ENCODE data around the gene SLC29A1. TPM values are rescaled to one million over a fixed set of nuclear protein-coding genes. Genes with fewer than 3 reads are reported as not detected.
A peak's percentile ranks its signal among the peaks of the same experiment; 100 is the strongest.

SLC29A1 gene
- total RNA-seq, 1 experiment from 2014 or later: 108 TPM

GRCh38 chr6:44226368-44227147 is 3.2 kb downstream of the SLC29A1 start:
- BruUV-seq (replicated peaks): no TSS peak
- peaks cover 35% of the 10 kb centered on the region for H3K4me1 ChIP-seq (ENCODE audit: insufficient read depth, low read length, poor library complexity, severe bottlenecking)
- CTCF ChIA-PET: interaction anchor here (1.4 kb wide), 1 partner anchor 12 kb away, joined by 11 read pairs; no protein-coding TSS in a partner anchor
- DNase-seq (ENCODE audit: low spot score): no peak
- no peak overlapping the region for H3K4me3 ChIP-seq (ENCODE audit: low read depth, low read length, poor library complexity, severe bottlenecking)
- H3K27ac ChIP-seq (ENCODE audit: low read depth, low read length, poor library complexity, severe bottlenecking): peak overlapping the region; percentile 36
- H3K9me3 ChIP-seq (ENCODE audit: low read depth, low read length, poor library complexity, severe bottlenecking): no peaks in the 10 kb centered on the region
- no peaks in the 10 kb centered on the region for H3K27me3 ChIP-seq (replicated peaks; ENCODE audit: insufficient read depth, low read depth, low read length, poor library complexity)
- H3K36me3 ChIP-seq (ENCODE audit: insufficient read depth, low read length, poor library complexity, severe bottlenecking): peaks cover 26% of the 10 kb centered on the region
- TF ChIP-seq EZH2 (IDR thresholded peaks at IDR 0.05; ENCODE audit: borderline replicate concordance, low read depth, low read length, poor library complexity, severe bottlenecking) (no peak), CTCF (conservative IDR thresholded peaks at IDR 0.05; ENCODE audit: low read depth, low read length) (no peak)
- POLR2A ChIA-PET (ENCODE audit: low non-redundant PET): no interaction called here
- intact Hi-C loops (cut with micrococcal nuclease; ENCODE audit: unreplicated experiment): no loop called here

DNA sequence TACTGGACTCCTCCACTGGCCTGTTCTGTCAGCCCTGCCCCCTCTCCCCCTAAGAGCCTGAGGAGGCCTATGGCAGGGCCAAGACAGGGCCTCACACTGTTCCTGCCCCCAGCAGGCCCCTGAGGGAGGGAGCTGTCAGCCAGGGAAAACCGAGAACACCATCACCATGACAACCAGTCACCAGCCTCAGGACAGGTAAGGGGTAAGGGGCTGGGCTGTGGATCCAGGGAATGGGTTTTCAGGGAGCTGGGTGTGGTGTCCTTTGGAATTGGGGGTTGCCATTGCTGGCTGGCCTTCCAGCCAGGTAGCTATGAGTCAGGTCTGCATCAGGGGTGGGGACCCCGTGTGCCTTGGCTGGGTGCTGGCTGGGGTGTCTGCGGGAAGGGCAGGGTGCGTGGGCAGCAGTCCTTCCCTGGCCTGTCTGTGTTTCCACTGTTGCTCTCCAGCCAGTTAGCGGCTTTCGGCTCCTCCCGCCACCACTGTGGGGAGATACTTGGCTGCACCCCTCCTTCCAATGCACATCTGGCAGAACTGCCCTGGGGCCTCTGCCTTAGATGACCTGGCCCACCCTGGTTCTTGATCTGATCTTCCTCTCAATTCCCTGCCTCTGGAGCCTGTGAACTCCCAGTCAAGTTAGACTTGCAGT is 3.9 kb downstream of the SLC29A1 start:
- TF ChIP-seq EZH2 (IDR thresholded peaks at IDR 0.05; ENCODE audit: borderline replicate concordance, low read depth, low read length, poor library complexity, severe bottlenecking) (no peak), CTCF (conservative IDR thresholded peaks at IDR 0.05; ENCODE audit: low read depth, low read length) (no peak)
- ChIA-PET CTCF (no interaction called here), POLR2A (ENCODE audit: low non-redundant PET) (no interaction called here)
- H3K4me3 ChIP-seq (ENCODE audit: low read depth, low read length, poor library complexity, severe bottlenecking): no peak overlapping the region
- no peaks in the 10 kb centered on the region for H3K9me3 ChIP-seq (ENCODE audit: low read depth, low read length, poor library complexity, severe bottlenecking)
- peaks cover 29% of the 10 kb centered on the region for H3K4me1 ChIP-seq (ENCODE audit: insufficient read depth, low read length, poor library complexity, severe bottlenecking)
- no peaks in the 10 kb centered on the region for H3K27me3 ChIP-seq (replicated peaks; ENCODE audit: insufficient read depth, low read depth, low read length, poor library complexity)
- intact Hi-C loops (cut with micrococcal nuclease; ENCODE audit: unreplicated experiment): no loop called here
- no peak overlapping the region for H3K27ac ChIP-seq (ENCODE audit: low read depth, low read length, poor library complexity, severe bottlenecking)
- DNase-seq (ENCODE audit: low spot score): no peak
- peaks cover 33% of the 10 kb centered on the region for H3K36me3 ChIP-seq (ENCODE audit: insufficient read depth, low read length, poor library complexity, severe bottlenecking)
- no TSS peak for BruUV-seq (replicated peaks)

DNA sequence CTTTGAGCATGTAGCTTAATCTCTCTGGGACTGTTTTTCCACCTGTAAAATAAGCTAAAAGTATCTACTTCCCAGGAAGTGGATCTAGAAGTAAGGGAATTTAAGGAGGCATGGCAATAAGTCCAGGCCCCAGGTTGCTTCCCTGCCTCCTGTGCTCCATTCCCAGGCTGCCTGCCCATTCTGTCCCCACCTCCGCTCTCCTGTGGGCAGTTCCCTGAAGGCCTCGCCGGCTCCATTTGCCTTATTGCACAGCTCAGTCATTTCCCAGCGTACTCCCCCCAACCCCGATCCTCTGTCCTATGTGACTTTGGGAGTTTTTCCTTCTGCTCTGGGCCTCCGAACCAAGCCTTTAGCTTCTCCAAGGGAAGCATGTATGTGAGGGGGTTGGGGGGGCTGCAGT is 4.6 kb downstream of the SLC29A1 start:
- POLR2A ChIA-PET (ENCODE audit: low non-redundant PET): no interaction called here
- Histone ChIP-seq H3K9me3 (ENCODE audit: low read depth, low read length, poor library complexity, severe bottlenecking) (no peaks in the 10 kb centered on the region), H3K27me3 (replicated peaks; ENCODE audit: insufficient read depth, low read depth, low read length, poor library complexity) (no peaks in the 10 kb centered on the region), H3K4me1 (ENCODE audit: insufficient read depth, low read length, poor library complexity, severe bottlenecking) (peaks cover 21% of the 10 kb centered on the region), H3K4me3 (ENCODE audit: low read depth, low read length, poor library complexity, severe bottlenecking) (no peak overlapping the region), H3K36me3 (ENCODE audit: insufficient read depth, low read length, poor library complexity, severe bottlenecking) (peaks cover 38% of the 10 kb centered on the region), H3K27ac (ENCODE audit: low read depth, low read length, poor library complexity, severe bottlenecking) (no peak overlapping the region)
- no TSS peak for BruUV-seq (replicated peaks)
- CTCF ChIA-PET: no interaction called here
- intact Hi-C loops (cut with micrococcal nuclease; ENCODE audit: unreplicated experiment): no loop called here
- TF ChIP-seq EZH2 (IDR thresholded peaks at IDR 0.05; ENCODE audit: borderline replicate concordance, low read depth, low read length, poor library complexity, severe bottlenecking) (no peak), CTCF (conservative IDR thresholded peaks at IDR 0.05; ENCODE audit: low read depth, low read length) (no peak)
- DNase-seq (ENCODE audit: low spot score): no peak

Data from A673 (cell line).